ENCODE results near the gene GNLY.

The GNLY gene

GRCh38 chr2:85690932-85691331 is 3.2 kb upstream of the GNLY start:
- DNase-seq, result no peak

- no peak for DNase-seq
These were observed 2.0 kb upstream of the GNLY start for GRCh38 chr2:85692039-85692645.

DNA sequence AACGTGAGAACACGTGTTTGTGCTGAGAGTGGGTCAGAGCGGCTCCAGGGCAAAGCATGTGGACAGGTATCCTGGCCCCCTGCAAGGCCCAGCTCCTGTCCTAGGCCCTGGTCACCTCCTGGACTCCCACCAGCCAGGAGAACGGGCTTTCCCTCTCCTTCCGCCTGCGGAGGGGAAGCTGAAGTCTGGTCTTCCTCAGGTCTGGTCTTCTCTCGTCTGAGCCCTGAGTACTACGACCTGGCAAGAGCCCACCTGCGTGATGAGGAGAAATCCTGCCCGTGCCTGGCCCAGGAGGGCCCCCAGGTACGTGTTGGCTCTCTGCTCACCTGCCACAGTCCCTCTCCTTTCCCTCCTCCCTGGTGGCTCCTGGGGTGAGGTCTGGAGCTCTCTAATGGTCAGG is 963 bp downstream of the GNLY start:
- no peak for DNase-seq

DNA sequence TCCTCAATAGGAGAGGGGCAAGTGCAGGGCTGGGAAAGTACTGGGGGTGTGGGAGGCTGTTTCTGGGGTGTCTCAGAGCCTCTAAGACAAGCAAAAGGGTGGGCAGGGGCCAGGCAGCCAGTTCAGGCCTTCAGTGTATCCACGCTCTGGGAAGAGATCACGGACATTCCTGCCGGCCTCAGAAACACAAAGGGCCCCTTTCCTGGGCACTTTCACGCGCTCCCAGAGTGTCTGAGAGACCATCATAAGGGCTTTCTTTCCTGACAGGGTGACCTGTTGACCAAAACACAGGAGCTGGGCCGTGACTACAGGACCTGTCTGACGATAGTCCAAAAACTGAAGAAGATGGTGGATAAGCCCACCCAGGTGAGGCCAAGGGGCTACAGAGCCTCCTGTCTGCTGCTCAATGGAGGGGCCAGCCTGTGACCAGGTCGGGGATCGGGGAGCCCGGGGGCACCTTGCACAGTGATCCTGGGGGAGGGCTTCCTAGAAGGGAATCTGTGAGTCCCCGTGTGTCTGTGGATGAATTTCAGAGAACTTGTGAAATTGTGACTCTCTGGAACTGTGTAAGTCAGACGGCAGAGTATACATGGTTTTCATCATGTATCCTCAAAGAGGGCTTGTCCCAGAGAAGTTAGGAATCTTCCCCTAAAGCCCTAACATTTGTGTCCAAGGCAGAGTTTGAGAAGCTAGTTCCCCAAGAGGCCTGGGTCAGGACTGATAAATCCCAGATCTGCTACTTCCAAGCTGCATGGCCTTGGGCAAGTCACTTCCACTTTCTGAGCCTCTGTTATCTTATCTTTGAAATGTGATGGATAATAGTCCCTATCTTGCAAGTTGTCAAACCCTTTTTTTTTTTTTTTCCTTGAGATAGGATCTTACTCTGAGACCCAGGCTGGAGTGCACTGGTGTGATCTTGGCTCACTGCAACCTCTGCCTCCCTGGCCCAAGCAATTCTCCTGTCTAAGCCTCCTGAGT is 1.8 kb downstream of the GNLY start:
- DNase-seq, result no peak

- DNase-seq, result no peak
These were observed 2.9 kb downstream of the GNLY start for GRCh38 chr2:85697096-85697495.

DNA sequence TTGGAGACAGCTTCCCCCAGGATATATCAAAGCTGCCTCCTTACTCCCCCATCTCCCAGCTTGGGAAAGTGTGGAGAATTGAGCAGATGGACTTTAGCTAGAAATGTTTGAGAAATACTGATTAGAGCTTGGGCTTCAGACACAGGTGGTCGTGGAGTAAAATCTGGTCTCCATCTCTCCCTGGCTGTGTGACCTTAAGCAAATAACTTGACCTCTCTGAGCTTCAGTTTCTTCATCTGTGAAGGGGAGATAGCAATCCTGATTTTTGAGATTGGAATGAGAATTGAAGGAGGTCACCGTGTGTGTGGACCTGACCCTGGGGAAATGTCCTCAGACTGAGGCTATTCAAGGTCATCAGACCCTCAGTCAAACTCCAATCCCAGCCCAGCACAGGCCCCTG is 3.6 kb downstream of the GNLY start:
- DNase-seq, result no peak

DNA sequence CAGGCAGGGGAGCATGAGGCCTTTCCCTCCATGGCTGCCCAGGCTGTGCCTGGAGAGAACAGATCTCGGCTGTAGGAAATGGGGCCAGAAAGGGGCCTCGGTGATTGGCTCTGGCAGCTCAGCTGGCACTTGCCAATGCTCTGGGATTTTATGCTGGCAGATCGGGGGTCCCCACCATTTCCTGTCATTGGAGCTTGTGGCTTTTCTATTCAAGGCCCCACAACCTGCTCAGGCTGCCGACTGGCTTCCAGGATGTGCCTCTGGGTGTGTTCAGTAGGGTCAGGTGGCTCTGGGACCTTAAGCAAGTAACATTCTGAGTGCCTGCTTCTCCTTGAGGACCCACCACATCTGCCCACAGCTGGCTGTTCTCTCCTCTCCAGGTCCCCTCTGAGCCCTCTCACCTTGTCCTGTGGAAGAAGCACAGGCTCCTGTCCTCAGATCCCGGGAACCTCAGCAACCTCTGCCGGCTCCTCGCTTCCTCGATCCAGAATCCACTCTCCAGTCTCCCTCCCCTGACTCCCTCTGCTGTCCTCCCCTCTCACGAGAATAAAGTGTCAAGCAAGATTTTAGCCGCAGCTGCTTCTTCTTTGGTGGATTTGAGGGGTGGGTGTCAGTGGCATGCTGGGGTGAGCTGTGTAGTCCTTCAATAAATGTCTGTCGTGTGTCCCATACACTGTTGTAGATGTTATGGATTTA is 4.2 kb downstream of the GNLY start:
- no peak for DNase-seq

- no peak for DNase-seq
These were observed 4.7 kb downstream of the GNLY start for GRCh38 chr2:85698880-85699254.

GRCh38 chr2:85699325-85699724 is 5.2 kb downstream of the GNLY start:
- no peak for DNase-seq

GRCh38 chr2:85702172-85702571 is 8.0 kb downstream of the GNLY start:
- DNase-seq, result no peak

DNA sequence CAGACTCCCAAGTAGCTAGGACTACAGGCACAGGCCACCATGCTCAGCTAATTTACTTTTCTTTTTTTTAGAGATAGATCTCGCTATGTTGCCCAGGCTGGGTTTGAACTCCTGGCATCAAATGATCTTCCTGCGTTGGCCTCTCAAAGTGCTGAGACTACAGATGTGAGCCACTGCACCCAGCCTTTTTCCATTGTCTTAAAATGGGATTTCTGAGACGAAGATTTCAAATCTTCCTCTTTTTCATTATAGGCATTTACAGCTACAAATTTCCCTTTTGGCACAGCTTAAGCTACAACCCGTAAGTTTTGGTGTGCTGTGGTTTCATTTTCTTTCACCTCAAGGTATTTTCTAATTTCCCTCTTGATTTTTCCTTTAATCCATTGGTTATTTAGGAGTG is 8.6 kb downstream of the GNLY start:
- DNase-seq, result no peak

- DNase-seq, result no peak
These were observed 9.2 kb downstream of the GNLY start for GRCh38 chr2:85703329-85703728.

- DNase-seq, result no peak
These were observed 9.9 kb downstream of the GNLY start for GRCh38 chr2:85704038-85704437.

DNA sequence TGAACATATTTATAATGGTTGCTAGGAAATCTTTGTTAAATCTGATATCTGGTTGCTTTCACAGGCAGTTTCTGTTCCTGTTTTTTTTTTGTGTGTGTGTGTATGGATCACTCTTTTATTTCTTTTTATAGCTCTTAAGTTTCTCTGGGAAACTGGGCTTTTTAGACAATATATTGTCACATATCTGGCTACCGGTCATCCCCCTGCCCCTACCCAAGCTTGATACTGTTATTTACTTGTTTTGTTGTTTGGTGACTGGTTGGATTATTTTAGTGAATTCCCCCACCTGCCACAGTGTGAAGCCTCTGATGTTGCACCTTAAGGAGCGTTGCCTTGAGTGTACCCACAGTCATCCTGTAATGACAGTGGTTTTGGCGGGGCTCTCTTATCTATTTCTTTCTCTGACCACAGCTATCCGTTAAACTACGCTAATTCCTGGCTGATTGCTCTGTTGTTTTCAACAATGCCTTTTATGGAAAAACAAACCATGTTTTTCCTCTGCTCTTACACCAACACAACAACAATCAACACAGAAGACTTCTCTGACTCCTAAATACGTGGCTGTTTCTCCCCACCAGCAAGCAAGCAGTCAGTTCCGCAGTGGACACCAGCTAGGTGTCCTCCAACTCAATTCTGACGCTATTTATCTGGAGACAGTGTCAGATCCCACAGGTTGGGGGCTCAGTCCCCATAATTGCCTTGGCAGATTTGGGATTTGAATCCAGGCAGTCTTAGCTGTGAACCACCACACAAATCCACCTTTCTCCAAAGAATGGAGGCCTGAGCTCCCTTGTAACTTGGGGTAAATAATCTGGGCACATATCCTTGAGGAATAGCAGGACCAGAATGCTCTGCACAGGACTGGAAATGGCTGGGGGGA is 10.9 kb downstream of the GNLY start:
- peak; percentile 72 for DNase-seq

DNA sequence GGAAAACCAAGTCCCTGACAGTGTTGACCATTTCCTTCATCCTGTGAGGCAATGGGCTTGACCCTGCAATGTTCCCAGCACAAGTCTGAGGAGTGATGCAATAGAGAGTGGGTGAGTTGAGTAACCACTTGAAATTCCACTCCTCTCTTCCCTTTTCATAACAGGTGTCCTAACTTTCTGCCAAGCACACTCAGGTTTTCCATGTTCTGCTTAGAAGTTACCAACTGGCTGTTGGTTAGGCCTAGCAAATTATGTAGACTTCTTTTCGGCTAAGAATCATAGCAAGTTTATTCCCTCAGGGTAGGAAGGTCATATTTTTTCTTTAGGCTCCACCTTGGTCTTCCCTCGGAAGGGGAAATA is 11.5 kb downstream of the GNLY start:
- DNase-seq, result no peak

GRCh38 chr2:85706063-85706462 is 11.9 kb downstream of the GNLY start:
- no peak for DNase-seq

DNA sequence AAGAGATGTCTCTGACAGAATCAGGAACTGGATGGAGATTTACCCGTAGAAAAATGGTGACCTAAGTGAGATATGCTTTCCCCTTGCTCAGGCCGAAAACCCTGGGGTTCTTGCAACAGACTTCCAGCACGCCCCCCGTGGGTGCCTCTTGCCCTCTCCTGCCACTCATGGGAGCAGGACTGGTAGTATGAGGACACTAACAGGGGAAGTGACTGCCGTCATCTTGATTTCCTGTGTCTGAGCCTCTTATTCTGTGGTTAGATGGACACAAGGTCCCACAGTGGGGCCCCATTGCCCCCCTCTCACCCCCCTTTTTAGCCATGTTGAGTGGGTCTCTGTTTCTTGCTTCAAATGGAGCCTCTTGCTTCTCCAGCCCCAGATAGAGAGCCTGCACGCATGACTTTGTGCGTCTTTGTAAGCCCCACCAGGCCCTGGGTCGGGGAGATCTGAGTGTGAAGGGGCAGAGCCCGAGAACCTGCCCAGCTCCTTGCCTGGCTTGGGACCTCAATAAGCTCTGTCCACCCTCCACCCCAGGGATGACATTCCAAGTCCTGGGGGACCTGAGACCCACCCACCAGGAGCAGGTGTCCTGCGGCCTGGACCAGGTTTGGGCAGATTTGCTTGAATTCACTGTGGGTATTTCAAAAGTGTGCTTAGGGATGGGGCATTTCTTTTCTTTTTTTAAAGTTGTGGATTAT is 12.6 kb downstream of the GNLY start:
- DNase-seq, result no peak

DNA sequence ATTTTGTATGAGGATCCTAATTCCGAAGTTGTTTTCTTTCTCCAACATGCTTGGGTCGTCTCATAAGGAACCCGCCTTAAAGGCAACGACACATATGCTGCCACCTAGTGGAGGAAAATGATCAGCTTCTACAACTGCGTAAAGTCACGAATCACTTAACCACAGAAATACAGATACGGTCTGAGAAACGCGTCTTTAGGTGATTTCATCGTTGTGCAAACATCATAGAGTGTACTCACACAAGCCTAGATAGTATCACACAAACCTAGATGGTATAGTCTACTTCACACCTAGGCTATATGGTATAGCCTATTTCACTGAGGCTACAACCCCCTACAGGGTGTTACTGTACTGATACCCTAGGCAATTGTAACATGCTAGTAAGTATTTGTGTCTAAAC is 13.1 kb downstream of the GNLY start:
- DNase-seq, result peak; percentile 84

GRCh38 chr2:85708641-85709040 is 14.5 kb downstream of the GNLY start:
- no peak for DNase-seq

DNA sequence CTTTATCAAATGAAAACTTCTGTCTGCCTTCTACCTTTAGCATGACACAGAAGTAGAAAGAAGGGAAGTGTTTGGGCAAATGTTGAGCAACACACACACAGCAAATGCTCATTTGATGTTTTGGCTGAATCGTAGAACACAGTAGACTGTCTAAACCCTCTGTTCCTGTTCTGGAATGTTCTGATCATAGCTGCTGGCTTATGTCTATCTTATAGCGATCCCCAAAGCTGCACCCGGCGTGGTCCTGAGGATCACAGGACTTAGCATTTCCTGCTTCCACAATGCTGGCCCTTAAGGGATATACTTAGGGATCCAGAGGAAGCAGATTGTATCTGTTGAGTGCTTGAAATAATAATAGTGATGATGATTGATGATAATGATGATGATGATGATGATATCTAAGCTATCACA is 15.2 kb downstream of the GNLY start:
- no peak for DNase-seq

DNA sequence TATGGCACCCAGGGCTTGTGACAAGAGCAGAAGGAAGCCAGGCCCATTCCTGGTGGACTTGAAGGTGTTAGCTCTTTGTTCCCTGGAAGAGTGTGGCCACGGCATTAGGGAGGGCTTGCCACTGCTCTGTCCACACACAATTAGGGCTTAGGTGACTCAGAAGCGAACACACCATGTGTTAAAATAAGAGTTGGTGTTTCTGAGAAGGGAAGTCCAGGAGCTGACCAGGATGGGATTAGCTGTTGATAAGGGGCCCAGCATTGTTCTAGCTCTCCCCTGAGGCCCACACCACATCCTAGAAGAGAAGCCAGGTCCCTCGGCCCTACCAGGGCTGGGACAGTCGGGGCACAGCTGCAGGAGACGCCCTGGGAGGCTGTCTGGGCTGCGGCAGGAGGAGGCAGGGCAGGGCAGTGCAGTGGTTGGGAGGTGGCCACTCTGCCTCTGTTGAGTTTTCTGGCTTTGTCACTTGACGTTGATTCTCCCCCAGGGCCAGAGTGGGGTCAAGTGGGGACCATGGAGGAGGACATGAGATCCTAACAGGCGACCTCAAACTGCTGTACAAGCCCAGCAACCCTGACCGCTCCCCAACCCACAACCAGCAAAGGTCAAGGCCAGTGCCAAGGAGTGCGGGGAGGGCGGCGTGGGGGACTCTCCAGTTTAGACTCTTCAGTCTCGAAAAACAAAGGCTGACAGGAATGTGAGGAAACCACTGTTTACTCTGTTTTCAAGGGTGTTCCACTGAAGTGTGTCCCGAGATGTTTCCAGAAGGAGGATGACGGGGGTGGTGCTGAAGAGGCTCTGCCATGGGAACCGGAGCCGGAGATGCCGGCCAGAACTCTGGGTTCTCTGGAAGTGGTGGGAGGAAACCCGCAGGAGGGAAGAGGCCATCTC is 16.8 kb downstream of the GNLY start:
- no peak for DNase-seq

Measured in CD4-positive, alpha-beta T cell treated with Interleukin-21 for 1 hour (primary cell).